HG03378 (cell line): ENCODE data around the gene P4HB.

Experiments used
- ATAC-seq: cut with Tn5 transposase; IDR thresholded peaks from one replicate; pipeline ENCODE4 v1.9.1; 2021; ENCODE audit warnings: mild to moderate bottlenecking, moderate library complexity; ENCODE audit not compliant: unreplicated experiment

P4HB gene

GRCh38 chr17:81859906-81860755 is at the start of gene P4HB:
P4HB (minus strand) TSS chr17:81860535; CDS start chr17:81860471, 64 bp downstream.
- ATAC-seq = no peak

- no peak for ATAC-seq
These were observed 48.9 kb upstream of the P4HB start for GRCh38 chr17:81909231-81909630.

- ATAC-seq = no peak
These were observed 48.5 kb upstream of the P4HB start for GRCh38 chr17:81908793-81909192.

- ATAC-seq = no peak
These were observed 47.1 kb upstream of the P4HB start for GRCh38 chr17:81907219-81908145.

GRCh38 chr17:81906476-81907218 is 46.3 kb upstream of the P4HB start:
- ATAC-seq = no peak

- no peak for ATAC-seq
These were observed 45.7 kb upstream of the P4HB start for GRCh38 chr17:81905993-81906392.

GRCh38 chr17:81905424-81905875 is 45.1 kb upstream of the P4HB start:
- no peak for ATAC-seq

- no peak for ATAC-seq
These were observed 44.5 kb upstream of the P4HB start for GRCh38 chr17:81904600-81905423.

- ATAC-seq = no peak
These were observed 43.7 kb upstream of the P4HB start for GRCh38 chr17:81903896-81904599.

- no peak for ATAC-seq
These were observed 43.1 kb upstream of the P4HB start for GRCh38 chr17:81903415-81903831.

GRCh38 chr17:81902653-81903414 is 42.5 kb upstream of the P4HB start:
- ATAC-seq = no peak

- no peak for ATAC-seq
These were observed 41.8 kb upstream of the P4HB start, which contains the start of gene NPB for GRCh38 chr17:81902023-81902652. NPB (plus strand) TSS chr17:81902238; CDS start chr17:81902278, 40 bp downstream.

GRCh38 chr17:81901167-81902022 is 41.1 kb upstream of the P4HB start:
- ATAC-seq = no peak

- ATAC-seq = no peak
These were observed 40.0 kb upstream of the P4HB start for GRCh38 chr17:81900181-81900820.

GRCh38 chr17:81899514-81900166 is 39.3 kb upstream of the P4HB start:
- ATAC-seq = no peak

- ATAC-seq = no peak
These were observed 38.5 kb upstream of the P4HB start for GRCh38 chr17:81898885-81899284.
